WI38 (cell line): Measurements from ENCODE around the gene RELT.
A peak's percentile ranks its signal among the peaks of the same experiment; 100 is the strongest.

ENCODE experiments used
- H3K4me3 ChIP-seq: 2 replicates; pipeline ENCODE4 v1.5.1; 2011; ENCODE audit warnings: low read depth, mild to moderate bottlenecking, control low read depth, low read length
- CTCF ChIP-seq: IDR thresholded peaks from 2 replicates; pipeline ENCODE4 v1.5.1; 2012; ENCODE audit warnings: low read depth, mild to moderate bottlenecking, control low read depth, low read length

Gene RELT

GRCh38 chr11:73333640-73334383, 42.4 kb upstream of the RELT start:
- H3K4me3 ChIP-seq, result no peak overlapping the region
- no peak for TF ChIP-seq CTCF

- TF ChIP-seq CTCF, result no peak
- no peak overlapping the region for H3K4me3 ChIP-seq
These were observed 41.6 kb upstream of the RELT start for GRCh38 chr11:73334384-73335203.

GRCh38 chr11:73335204-73335923, 40.8 kb upstream of the RELT start:
- no peak overlapping the region for H3K4me3 ChIP-seq
- peak; percentile 99 for TF ChIP-seq CTCF

GRCh38 chr11:73337846-73338245, 38.4 kb upstream of the RELT start:
- TF ChIP-seq CTCF, result no peak

GRCh38 chr11:73338279-73338678, 37.9 kb upstream of the RELT start:
- TF ChIP-seq CTCF, result no peak
- no peak overlapping the region for H3K4me3 ChIP-seq

More at GRCh38 chr11:73337846-73338245, 38.4 kb upstream of the RELT start:
- no peak overlapping the region for H3K4me3 ChIP-seq

- TF ChIP-seq CTCF, result no peak
These were observed 36.0 kb upstream of the RELT start for GRCh38 chr11:73340164-73340563.

GRCh38 chr11:73342633-73343032, 33.6 kb upstream of the RELT start:
- no peak overlapping the region for H3K4me3 ChIP-seq
- no peak for TF ChIP-seq CTCF

More at GRCh38 chr11:73340164-73340563, 36.0 kb upstream of the RELT start:
- no peak overlapping the region for H3K4me3 ChIP-seq
